Fibroblast of lung (primary cell): ENCODE data around the gene KRT16.
"Not testable (repeated sequence)": the region's sequence is repeated elsewhere in the genome, so short reads cannot be mapped to it uniquely, and the experiment has no call there.

ENCODE experiments used
- CTCF ChIP-seq, 2 donors: IDR thresholded peaks in 1 of 2; conservative IDR thresholded peaks in 1 of 2; 1 replicate in 1 of 2; 2 replicates in 1 of 2; pipeline ENCODE4 v1.5.1; 2011 to 2012; ENCODE audit warnings: low read length in 2 of 2, control low read depth in 1 of 2, inconsistent platforms in 1 of 2, low read depth in 1 of 2, mild to moderate bottlenecking in 1 of 2
- EZH2 ChIP-seq: IDR thresholded peaks from 2 replicates; pipeline ENCODE4 v1.5.1; 2012; ENCODE audit warnings: low read length, control low read depth, mild to moderate bottlenecking; ENCODE audit errors: missing control alignments

GRCh38 chr17:41621435-41621817, 8.9 kb upstream of the KRT16 start:
- TF ChIP-seq CTCF (conservative IDR thresholded peaks at IDR 0.05 in 1 of 2, IDR thresholded peaks at IDR 0.05 in 1 of 2; ENCODE audit: low read depth in 1 of 2, low read length in 2 of 2); EZH2: not testable (repeated sequence)
